ENCODE measurements around the gene ACCS. TPM values are rescaled to one million over a fixed set of nuclear protein-coding genes. Genes with fewer than 3 reads are reported as not detected.

Gene ACCS
- total RNA-seq, 1 experiment from 2014 or later, result 6.9 TPM

GRCh38 chr11:44043157-44043556 lies 22.9 kb upstream of the ACCS start:
- no peak for DNase-seq (ENCODE audit: low spot score)

- DNase-seq (ENCODE audit: low spot score), result no peak
Observed at GRCh38 chr11:44046182-44046581, 19.9 kb upstream of the ACCS start.

- no peak for DNase-seq (ENCODE audit: low spot score)
Observed at GRCh38 chr11:44047298-44047697, 18.8 kb upstream of the ACCS start.

- DNase-seq (ENCODE audit: low spot score), result peak; percentile 45
Observed at GRCh38 chr11:44047931-44048431, 18.1 kb upstream of the ACCS start, which contains the start of gene ACCSL. TSS of gene ACCSL (plus strand) at chr11:44047981. CDS start at chr11:44048037, 56 bp downstream.

GRCh38 chr11:44049832-44050231 lies 16.2 kb upstream of the ACCS start:
- no peak for DNase-seq (ENCODE audit: low spot score)

- no peak for DNase-seq (ENCODE audit: low spot score)
Observed at GRCh38 chr11:44051171-44051570, 14.9 kb upstream of the ACCS start.

GRCh38 chr11:44057340-44057739 lies 8.7 kb upstream of the ACCS start:
- no peak for DNase-seq (ENCODE audit: low spot score)

- no peak for DNase-seq (ENCODE audit: low spot score)
Observed at GRCh38 chr11:44058275-44058674, 7.8 kb upstream of the ACCS start.

GRCh38 chr11:44065161-44065661 lies 859 bp upstream of the ACCS start:
- no peak for DNase-seq (ENCODE audit: low spot score)

GRCh38 chr11:44066732-44067141 lies 667 bp downstream of the ACCS start:
- DNase-seq (ENCODE audit: low spot score), result peak; percentile 66

- no peak for DNase-seq (ENCODE audit: low spot score)
Observed at GRCh38 chr11:44067266-44067665, 1.2 kb downstream of the ACCS start.

- no peak for DNase-seq (ENCODE audit: low spot score)
Observed at GRCh38 chr11:44068180-44068579, 2.1 kb downstream of the ACCS start.

- no peak for DNase-seq (ENCODE audit: low spot score)
Observed at GRCh38 chr11:44071157-44071556, 5.1 kb downstream of the ACCS start.

GRCh38 chr11:44072757-44073658 lies 6.9 kb downstream of the ACCS start:
- DNase-seq (ENCODE audit: low spot score), result no peak

GRCh38 chr11:44078794-44079193 lies 12.7 kb downstream of the ACCS start:
- DNase-seq (ENCODE audit: low spot score), result no peak

- no peak for DNase-seq (ENCODE audit: low spot score)
Observed at GRCh38 chr11:44079376-44079775, 13.3 kb downstream of the ACCS start.

GRCh38 chr11:44080951-44081350 lies 14.9 kb downstream of the ACCS start:
- DNase-seq (ENCODE audit: low spot score), result no peak

- no peak for DNase-seq (ENCODE audit: low spot score)
Observed at GRCh38 chr11:44082645-44083044, 16.6 kb downstream of the ACCS start.

GRCh38 chr11:44083433-44083832 lies 17.4 kb downstream of the ACCS start:
- DNase-seq (ENCODE audit: low spot score), result no peak

- no peak for DNase-seq (ENCODE audit: low spot score)
Observed at GRCh38 chr11:44083906-44084305, 17.8 kb downstream of the ACCS start.

GRCh38 chr11:44085330-44085729 lies 19.3 kb downstream of the ACCS start:
- DNase-seq (ENCODE audit: low spot score), result no peak

GRCh38 chr11:44088377-44088776 lies 22.3 kb downstream of the ACCS start:
- DNase-seq (ENCODE audit: low spot score), result no peak

- DNase-seq (ENCODE audit: low spot score), result no peak
Observed at GRCh38 chr11:44088871-44089270, 22.8 kb downstream of the ACCS start.
